ENCODE data around the gene DHTKD1. TPM values are rescaled to one million over a fixed set of nuclear protein-coding genes. Genes with fewer than 3 reads are reported as not detected.
"Not testable (repeated sequence)": the region's sequence is repeated elsewhere in the genome, so short reads cannot be mapped to it uniquely, and the experiment has no call there.

DHTKD1 gene
- total RNA-seq, 2 donors from 2014 or later, result 18.5 to 40.6 TPM

DNA sequence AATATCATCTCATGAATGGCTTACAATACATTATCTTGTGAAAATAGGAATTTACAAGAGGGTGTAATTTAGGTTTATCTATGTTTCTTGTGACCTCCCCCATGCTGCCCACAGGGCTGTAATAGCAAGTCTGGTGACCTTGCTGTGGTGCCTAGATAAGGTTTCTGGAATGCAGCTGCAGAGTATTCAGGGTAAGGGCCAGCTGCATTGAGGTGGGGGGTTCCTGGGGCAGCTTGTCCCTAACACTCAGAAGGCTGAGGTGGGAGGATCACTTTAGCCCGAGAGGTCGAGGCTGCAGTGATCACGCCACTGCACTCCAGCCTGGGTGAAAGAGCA lies 5.3 kb upstream of the DHTKD1 start:
- intact Hi-C loops (cut with DNase I), result no loop called here
- Histone ChIP-seq H3K36me3 (no peaks in the 10 kb centered on the region), H3K9me3 (no peaks in the 10 kb centered on the region), H3K4me1 (no peaks in the 10 kb centered on the region), H3K27me3 (no peaks in the 10 kb centered on the region), H3K27ac (no peak overlapping the region), H3K4me3 (no peak overlapping the region), H3K9ac (ENCODE audit: low read depth in 2 of 2, low read length in 2 of 2) (no peak overlapping the region)
- DNase-seq, result no peak
- TF ChIP-seq CTCF (IDR thresholded peaks at IDR 0.05), result no peak

DNA sequence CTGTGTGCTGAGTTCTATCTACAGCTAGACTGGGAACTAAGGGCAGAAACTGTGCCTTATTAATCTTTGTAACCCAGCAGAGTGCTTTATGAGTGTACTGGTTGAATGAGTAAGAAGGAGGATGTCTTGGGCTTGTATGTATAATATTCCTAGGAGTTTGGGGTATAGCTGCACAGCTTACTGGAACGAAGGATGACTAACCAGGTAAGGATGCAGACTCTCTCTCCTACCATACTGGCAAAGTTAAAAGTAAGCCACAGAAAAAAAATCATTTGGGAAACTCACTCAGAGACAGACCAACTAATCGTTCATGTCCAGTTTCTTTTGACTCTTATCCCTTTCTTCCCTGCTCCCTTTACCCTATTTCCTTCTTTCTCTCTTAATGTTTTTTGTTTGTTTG lies 1.4 kb upstream of the DHTKD1 start:
- H3K4me3 ChIP-seq, result no peak overlapping the region
- H3K9ac ChIP-seq (ENCODE audit: low read depth in 2 of 2, low read length in 2 of 2), result no peak overlapping the region
- H3K4me1 ChIP-seq, result no peaks in the 10 kb centered on the region
- intact Hi-C loops (cut with DNase I), result no loop called here
- TF ChIP-seq CTCF (IDR thresholded peaks at IDR 0.05), result no peak
- no peak for DNase-seq
- H3K27ac ChIP-seq, result no peak overlapping the region
- no peaks in the 10 kb centered on the region for H3K9me3 ChIP-seq
- no peaks in the 10 kb centered on the region for H3K36me3 ChIP-seq
- no peaks in the 10 kb centered on the region for H3K27me3 ChIP-seq

DNA sequence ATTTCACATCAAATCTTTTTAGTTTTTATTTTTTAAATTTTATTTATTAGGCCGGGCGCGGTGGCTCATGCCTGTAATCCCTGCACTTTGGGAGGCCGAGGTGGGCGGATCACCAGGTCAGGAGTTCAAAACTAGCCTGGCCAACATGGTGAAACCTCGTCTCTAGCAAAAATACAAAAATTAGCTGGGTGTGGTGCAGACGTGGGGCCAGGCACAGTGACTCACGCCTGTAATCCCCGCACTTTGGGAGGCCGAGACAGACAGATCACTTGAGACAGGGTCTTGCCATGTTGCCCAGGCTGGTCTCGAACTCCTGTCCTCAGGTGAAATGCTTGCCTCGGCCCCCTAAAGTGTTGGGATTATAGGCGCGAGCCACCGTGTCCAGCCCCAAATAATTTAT lies 2.7 kb downstream of the DHTKD1 start:
- H3K36me3 ChIP-seq; H3K27me3 ChIP-seq; H3K4me3 ChIP-seq; intact Hi-C loops (cut with DNase I); DNase-seq; H3K9me3 ChIP-seq; H3K9ac ChIP-seq (ENCODE audit: low read depth in 2 of 2, low read length in 2 of 2); H3K27ac ChIP-seq; H3K4me1 ChIP-seq: not testable (repeated sequence)

- Histone ChIP-seq H3K27me3 (no peaks in the 10 kb centered on the region), H3K36me3 (no peaks in the 10 kb centered on the region), H3K9me3 (no peaks in the 10 kb centered on the region), H3K27ac (no peak overlapping the region), H3K9ac (ENCODE audit: low read depth in 2 of 2, low read length in 2 of 2) (no peak overlapping the region), H3K4me3 (no peak overlapping the region), H3K4me1 (no peaks in the 10 kb centered on the region)
- no peak for TF ChIP-seq CTCF (IDR thresholded peaks at IDR 0.05)
- intact Hi-C loops (cut with DNase I), result no loop called here
- DNase-seq, result no peak
Measured at GRCh38 chr10:12073526-12073925, 4.8 kb downstream of the DHTKD1 start.

DNA sequence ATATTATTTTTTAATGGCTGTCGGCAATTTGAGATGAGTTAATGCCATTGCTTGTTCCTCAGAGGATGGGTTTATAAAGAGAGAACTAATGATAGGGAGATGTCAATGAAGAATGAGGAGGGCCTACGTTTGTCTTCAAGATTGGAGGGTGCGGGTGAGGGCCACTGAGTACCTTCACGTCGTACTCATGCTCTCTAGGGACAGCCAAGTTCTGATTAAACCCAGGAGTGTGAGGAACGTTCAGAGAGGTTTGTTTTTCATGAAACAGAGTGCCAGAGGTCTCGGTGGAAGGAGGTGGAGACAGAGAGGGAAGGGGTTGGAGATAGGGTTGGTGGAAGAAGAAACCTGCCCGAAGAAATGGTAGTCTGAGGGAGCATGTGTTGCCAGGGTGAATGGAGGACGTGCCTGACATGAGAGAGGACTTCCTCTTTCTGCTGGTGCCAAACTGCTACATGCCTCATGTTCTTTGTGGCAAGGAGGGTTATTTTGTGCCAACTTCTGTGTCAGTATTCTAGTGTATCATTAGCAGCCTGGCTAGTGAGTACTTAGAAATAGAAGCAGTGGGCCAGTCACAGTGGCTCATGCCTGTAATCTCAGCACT lies 8.9 kb downstream of the DHTKD1 start:
- DNase-seq, result no peak
- Histone ChIP-seq H3K9me3 (no peaks in the 10 kb centered on the region), H3K4me3 (no peak overlapping the region), H3K9ac (ENCODE audit: low read depth in 2 of 2, low read length in 2 of 2) (no peak overlapping the region), H3K4me1 (no peaks in the 10 kb centered on the region), H3K27ac (no peak overlapping the region), H3K27me3 (no peaks in the 10 kb centered on the region), H3K36me3 (no peaks in the 10 kb centered on the region)
- no peak for TF ChIP-seq CTCF (IDR thresholded peaks at IDR 0.05)
- intact Hi-C loops (cut with DNase I), result no loop called here

GRCh38 chr10:12081470-12081869 lies 12.7 kb downstream of the DHTKD1 start:
- DNase-seq, result no peak
- TF ChIP-seq CTCF (IDR thresholded peaks at IDR 0.05), result no peak
- intact Hi-C loops (cut with DNase I), result no loop called here
- Histone ChIP-seq H3K27me3 (no peaks in the 10 kb centered on the region), H3K9ac (ENCODE audit: low read depth in 2 of 2, low read length in 2 of 2) (no peak overlapping the region), H3K4me3 (no peak overlapping the region), H3K36me3 (no peaks in the 10 kb centered on the region), H3K4me1 (no peaks in the 10 kb centered on the region), H3K27ac (no peak overlapping the region), H3K9me3 (no peaks in the 10 kb centered on the region)
